ENCODE data around the gene ANKRD53.
"Not testable (repeated sequence)": the region's sequence is repeated elsewhere in the genome, so short reads cannot be mapped to it uniquely, and the experiment has no call there.

The ANKRD53 gene

DNA sequence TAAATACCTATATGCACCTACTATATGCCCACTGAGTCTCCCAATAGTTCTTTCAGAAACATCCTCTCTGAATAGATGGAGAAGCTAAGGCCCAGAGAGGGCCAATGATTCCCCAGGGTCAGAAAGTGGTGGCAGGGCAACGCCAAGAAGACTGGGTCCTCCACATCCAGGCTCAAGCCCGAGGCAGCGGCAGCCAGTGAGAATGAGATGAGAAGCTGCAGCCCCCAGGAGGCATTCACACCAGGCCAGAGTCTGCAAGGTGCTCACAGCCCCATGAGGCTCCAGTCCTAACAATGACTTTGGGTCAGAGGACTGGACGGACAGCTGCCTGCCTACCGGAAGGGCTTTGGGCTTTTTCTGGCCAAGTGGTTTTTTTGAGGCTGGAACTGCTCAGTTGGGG, 12.7 kb downstream of the ANKRD53 start:
- DNase-seq = no peak

DNA sequence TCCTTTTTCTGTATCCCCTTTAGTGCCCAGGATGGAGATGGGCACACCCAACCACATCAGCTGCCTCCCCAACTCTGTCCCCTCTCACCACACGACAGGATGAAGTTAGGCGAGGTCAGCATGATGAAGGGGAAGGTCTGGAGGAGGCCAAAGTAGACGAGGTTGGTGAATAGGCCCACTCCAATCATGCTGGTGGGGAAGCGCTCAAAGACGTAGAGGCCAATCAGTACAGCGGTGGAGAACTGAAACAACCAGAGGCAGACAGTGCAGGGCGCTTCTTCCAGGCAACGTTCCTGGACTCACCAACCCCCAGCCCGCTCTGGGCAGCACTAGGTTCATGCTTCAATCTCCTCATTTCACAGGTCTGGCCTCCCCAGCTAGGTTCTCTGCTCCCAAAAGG, 13.3 kb downstream of the ANKRD53 start:
- no peak for DNase-seq

DNA sequence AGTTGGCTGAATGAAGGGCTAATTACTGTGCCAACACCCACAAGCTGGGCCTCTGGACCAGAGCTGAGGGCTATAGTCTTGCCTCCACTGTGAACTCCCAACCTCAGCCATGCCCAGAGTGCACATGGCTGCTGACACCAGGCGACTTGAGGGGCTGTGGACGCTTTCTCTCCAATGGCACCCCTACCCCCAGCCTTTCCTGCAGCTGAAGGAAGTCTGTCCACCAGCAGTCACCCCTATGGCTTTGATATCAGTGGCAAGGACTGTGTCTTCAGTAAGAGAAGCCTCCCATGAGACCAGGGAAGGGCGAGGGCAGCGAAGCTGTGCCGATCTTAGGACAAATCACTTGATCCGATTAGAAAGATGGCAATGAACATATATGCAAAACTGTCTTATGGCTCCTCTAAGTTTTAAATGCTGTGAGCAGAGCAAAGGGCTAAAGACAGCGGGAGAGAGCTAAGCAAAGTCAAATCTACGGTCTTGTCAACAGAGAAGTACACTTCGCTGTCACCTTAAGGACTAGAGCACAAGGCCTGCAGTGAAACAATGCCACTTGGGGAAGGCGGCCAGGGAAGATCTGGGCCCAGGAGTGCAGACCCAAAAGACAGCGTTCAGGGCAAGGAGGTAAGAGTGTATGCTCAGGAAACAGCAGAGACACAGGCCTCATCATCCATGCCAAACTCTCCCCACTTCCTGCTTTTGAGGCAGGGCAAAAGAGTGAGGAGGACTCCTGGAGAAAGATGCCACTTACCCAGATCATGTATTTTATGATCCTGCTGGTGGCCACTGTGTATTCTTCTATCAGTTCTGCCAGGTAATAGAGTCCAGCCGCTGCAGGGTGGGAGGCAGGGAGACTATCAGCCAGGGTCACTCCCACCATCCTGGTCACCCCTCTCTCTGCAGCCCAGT, 14.8 kb downstream of the ANKRD53 start:
- no peak for DNase-seq

- peak in 1 of 5 donors; percentile 22 for DNase-seq
Measured at GRCh38 chr2:70994009-70994698, 15.7 kb downstream of the ANKRD53 start.

DNA sequence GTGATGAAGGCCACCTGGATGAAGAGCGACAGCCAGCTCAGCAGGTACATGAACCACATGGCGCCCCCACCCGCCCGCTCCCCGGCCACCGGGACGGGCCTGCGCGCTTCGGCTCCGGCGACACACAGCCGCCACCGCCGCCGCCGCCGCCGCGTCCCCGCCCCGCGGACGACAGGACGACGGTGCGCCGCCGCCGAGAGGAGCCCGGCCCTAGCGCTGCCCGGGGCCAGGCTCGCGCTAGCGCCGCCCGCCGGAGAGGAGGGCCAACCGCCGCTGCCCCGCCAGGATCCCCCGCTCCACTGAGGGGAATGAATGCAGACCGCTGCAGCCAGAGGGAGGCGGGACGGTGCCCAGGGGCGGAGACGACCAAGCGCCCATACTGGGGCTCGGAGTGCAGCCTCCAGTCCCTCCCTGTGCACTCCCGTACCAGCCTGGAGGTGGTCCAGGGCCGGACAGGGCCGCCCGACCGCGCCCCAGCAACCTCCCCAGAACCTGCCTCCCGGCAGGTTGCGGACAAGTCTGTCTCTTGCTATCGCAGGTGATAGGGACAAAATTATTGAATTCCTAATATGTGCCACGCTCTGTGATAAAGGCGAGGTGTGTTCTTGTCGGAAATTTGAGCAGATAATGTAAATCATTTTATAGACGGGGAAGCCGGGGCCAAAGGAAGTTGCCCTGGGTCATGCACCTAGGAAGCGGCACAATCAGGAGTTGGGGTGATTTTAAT, 16.4 kb downstream of the ANKRD53 start, which contains the start of gene TEX261:
Gene TEX261 (minus strand): TSS at position 175 of the 727 bp plus-strand sequence. CDS start 116 bp downstream, at position 59.
- peak; percentile 77 to 89 (median 84) for DNase-seq

- peak in 4 of 5 donors; percentile 38 to 65 (median 48) for DNase-seq
Measured at GRCh38 chr2:70995426-70995729, 16.9 kb downstream of the ANKRD53 start.

GRCh38 chr2:70998885-70999284, 20.5 kb downstream of the ANKRD53 start:
- not testable (repeated sequence) for DNase-seq

GRCh38 chr2:70999362-70999761, 20.9 kb downstream of the ANKRD53 start:
- no peak for DNase-seq

DNA sequence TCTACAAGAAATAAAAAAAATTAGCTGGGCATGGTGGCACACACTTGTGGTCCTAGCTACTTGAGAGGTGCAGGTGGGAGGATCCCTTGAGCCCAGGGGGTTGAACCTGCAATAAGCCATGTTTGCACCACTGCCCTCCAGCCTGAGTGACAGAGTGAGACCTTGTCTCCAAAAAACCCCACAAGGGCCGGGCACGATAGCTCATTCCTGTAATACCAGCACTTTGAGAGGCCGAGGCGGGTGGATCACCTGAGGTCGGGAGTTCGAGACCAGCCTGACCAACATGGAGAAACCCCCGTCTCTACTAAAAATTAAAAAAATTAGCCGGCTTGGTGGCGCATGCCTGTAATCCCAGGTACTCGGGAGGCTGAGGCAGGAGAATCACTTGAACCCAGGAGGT, 21.5 kb downstream of the ANKRD53 start:
- not testable (repeated sequence) for DNase-seq

GRCh38 chr2:71000780-71001591, 22.6 kb downstream of the ANKRD53 start:
- peak; percentile 59 to 82 (median 73) for DNase-seq

DNA sequence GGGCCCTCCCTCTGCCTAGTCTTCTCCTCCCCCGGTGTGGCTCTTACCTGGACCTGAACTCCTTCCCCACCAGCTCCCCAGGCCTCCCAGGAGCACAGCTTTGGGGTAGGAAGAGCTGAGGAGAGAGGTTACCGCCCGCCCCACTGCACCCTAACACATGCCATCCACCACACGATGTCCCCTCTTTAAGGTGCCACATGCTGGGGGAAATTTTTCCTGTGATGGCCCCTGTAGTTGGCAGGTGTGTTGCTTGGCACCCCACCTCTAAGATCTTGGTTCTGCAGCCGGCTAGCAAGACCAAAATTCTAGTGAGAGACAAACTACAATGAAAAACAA, 23.1 kb downstream of the ANKRD53 start:
- no peak for DNase-seq

GRCh38 chr2:71001981-71002570, 23.6 kb downstream of the ANKRD53 start:
- DNase-seq = no peak

GRCh38 chr2:71003396-71003795, 25.0 kb downstream of the ANKRD53 start:
- no peak for DNase-seq

DNA sequence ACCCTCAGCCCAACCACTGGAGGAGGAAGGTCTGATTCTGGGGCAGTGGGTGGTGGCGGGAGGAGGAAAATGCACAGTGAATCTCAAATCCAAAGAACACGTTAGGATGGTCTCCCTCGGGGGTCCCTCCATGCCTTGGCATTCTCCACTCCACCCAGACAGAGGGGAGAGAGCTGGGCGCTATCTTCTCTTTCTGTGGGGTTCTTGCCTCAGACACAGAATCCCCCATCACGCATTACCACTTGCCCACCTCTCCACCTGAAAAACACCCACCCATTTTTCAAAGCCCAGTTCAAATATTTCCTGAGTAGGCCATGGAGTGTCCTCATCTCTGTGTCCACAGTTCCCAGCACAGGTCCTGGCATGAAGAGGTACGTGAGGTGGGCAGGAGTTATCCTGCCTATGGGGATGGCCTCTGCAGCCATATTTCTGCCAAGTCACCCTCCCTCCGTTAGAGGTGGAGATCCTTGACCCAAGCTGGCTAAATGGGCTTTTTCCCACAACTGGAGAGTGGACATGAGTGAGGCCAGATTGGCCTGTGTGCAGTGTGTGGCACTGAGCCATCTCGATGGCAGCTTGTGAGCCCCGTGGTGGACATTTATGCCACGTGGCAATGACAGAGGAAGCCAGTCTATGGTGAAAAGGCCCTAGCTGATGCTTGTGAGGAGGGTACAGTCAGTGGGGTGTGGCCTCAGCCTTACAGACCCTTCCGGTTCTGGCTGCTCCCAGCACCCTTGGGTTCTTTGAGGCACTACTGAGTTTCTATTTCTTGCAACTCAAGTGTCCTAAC, 25.7 kb downstream of the ANKRD53 start:
- DNase-seq = no peak

DNA sequence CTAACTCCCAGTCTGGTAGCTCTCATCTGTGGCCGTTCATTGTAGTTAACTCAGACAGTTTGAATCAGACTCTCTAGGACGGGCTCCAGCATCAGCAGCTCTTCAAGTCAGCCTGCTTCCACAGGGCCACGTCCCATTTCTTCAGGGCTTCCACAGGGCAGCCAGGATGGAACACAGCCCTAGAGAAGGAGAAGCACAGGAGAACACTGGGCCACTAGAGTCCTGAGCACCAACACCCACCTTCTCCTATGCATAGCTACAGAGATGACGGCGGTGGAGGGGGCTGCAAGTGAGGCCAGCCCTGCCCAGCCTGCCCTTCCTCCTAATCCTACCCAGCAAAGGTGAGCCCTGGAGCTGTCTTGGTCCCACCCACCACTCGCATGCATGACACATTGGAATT, 26.4 kb downstream of the ANKRD53 start:
- no peak for DNase-seq

DNA sequence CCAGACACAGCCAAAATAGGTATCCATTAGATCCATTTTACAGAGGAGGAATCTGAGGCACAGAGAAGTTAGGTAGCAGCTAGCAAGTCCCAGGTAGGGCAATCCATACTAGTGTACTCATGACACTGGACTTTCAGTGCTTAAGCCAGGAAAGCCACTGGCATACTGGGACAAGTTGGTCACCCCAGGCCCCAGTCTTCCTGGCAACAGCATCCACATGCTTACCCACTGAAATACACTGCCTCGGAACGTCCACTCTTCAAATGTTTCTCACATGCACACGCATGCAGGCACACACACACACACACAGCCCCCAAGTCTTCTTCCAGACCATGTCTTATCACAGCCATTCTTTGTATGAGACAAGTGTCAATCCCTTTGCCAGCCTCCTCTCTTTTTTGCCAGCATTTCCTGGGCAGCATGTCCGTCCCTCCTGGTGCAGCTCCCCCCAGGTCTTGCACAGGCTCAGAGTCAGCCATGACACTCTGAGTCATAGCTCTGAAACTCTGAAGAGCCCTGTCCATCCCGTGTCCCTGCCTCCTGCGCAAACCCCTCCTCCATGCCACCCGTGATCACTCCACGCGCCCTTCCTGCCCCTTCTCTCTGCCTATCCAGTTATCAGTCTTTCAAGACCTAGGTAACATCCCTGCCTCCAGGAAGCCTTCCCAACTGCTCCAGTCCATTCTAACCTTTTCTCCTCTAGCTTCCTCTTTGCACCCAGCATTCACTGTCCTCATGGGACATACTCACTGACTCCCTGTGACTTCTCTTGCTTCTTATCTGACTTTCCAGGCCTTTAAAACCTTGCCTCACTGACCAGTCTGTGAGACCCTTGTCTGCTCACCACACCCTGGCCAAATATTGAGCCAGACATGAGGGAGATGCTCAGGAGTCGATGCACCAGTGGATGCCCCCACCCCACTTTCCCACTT, 27.1 kb downstream of the ANKRD53 start:
- DNase-seq = no peak

DNA sequence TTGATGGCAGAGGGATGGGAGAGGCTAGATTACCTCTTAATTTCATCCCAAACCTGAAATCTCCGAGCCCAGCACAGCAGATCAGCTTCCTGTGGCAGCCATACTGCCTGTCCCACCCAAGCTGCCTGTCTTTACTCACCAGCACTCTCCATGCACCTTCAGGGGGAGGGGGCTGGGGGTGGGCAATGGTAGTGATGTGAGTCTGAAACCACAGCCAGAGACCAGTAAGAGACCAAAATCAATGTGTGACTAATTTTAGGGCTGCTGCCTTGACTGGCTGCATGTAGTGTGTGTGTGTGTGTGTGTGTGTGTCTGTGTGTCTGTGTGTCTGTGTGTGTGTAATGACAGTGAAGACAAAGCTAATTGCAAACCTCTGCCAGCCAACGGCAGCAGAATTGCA, 27.9 kb downstream of the ANKRD53 start:
- DNase-seq = no peak

- DNase-seq = no peak
Measured at GRCh38 chr2:71006955-71007799, 28.7 kb downstream of the ANKRD53 start.

DNA sequence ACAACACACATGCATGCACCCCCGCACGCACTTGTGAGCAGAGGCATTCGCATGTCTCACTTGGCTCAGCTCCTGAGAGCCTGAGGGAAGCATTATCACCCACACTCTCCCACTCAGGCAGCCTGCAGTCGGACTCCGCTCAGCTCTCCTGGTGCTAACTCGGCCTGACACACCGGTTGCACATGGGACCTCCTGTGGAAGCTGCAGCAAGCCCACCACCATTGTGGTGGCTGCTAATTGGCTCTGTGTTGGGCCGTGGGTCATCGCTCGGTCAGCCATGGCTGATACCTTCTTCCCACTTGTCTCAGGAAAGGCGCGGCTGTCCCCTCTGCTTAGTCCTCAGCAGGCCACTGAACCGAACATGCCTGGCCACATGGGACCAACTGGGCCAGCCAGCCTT, 29.9 kb downstream of the ANKRD53 start:
- no peak for DNase-seq
